Activated CD4-positive, alpha-beta T cell treated with anti-CD3 and anti-CD28 coated beads, Interleukin-2, Interleukin-4, amounts not matched to agents 100 ng/mL and 50 ng/mL, durations not matched to agents 16 hours and 8 hours (primary cell): ENCODE data around the gene RBM19.

Experiments used
- DNase-seq: peaks from one replicate; pipeline ENCODE4 v3.0.0-alpha.2; 2020; ENCODE audit warnings: low spot score

RBM19 gene

GRCh38 chr12:113804961-113805600 lies 161.0 kb downstream of the RBM19 start:
- no peak for DNase-seq

- DNase-seq = no peak
Measured at GRCh38 chr12:113803759-113804140, 162.4 kb downstream of the RBM19 start.

- DNase-seq = no peak
Measured at GRCh38 chr12:113802966-113803758, 163.0 kb downstream of the RBM19 start.

GRCh38 chr12:113802000-113802749 lies 163.9 kb downstream of the RBM19 start:
- DNase-seq = no peak

- DNase-seq = no peak
Measured at GRCh38 chr12:113800201-113800600, 165.9 kb downstream of the RBM19 start.

GRCh38 chr12:113798552-113798951 lies 167.6 kb downstream of the RBM19 start:
- DNase-seq = no peak

- DNase-seq = no peak
Measured at GRCh38 chr12:113797535-113797868, 168.6 kb downstream of the RBM19 start.

- no peak for DNase-seq
Measured at GRCh38 chr12:113796852-113797534, 169.1 kb downstream of the RBM19 start.

GRCh38 chr12:113796066-113796827 lies 169.9 kb downstream of the RBM19 start:
- DNase-seq = no peak

GRCh38 chr12:113795445-113795844 lies 170.7 kb downstream of the RBM19 start:
- no peak for DNase-seq

GRCh38 chr12:113794774-113795173 lies 171.4 kb downstream of the RBM19 start:
- DNase-seq = no peak

- no peak for DNase-seq
Measured at GRCh38 chr12:113793250-113793649, 172.9 kb downstream of the RBM19 start.

GRCh38 chr12:113792450-113792849 lies 173.7 kb downstream of the RBM19 start:
- DNase-seq = no peak

GRCh38 chr12:113788020-113788856 lies 177.9 kb downstream of the RBM19 start:
- no peak for DNase-seq

GRCh38 chr12:113786107-113786506 lies 180.0 kb downstream of the RBM19 start:
- DNase-seq = no peak

GRCh38 chr12:113783811-113784210 lies 182.3 kb downstream of the RBM19 start:
- DNase-seq = no peak

- no peak for DNase-seq
Measured at GRCh38 chr12:113782873-113783272, 183.3 kb downstream of the RBM19 start.

- DNase-seq = no peak
Measured at GRCh38 chr12:113781415-113782198, 184.5 kb downstream of the RBM19 start.

GRCh38 chr12:113779774-113780173 lies 186.4 kb downstream of the RBM19 start:
- DNase-seq = no peak
